Activated CD4-positive, alpha-beta T cell treated with anti-CD3 and anti-CD28 coated beads, Interleukin-10, Interleukin-2, amounts not matched to agents 100 ng/mL and 50 ng/mL, durations not matched to agents 16 hours and 8 hours (primary cell): ENCODE measurements around the gene PTGES2.

Source experiments
- DNase-seq: peaks from one replicate; pipeline ENCODE4 v3.0.0-alpha.2; 2020

PTGES2 gene

GRCh38 chr9:128127568-128127989 lies at the start of gene PTGES2:
Gene PTGES2, minus strand, starts transcription at chr9:128127729. Its CDS starts 12 bp downstream, at chr9:128127717.
- DNase-seq, result peak; percentile 87

GRCh38 chr9:128175726-128176125 lies 48.2 kb upstream of the PTGES2 start:
- DNase-seq, result no peak

GRCh38 chr9:128175102-128175563 lies 47.6 kb upstream of the PTGES2 start:
- DNase-seq, result no peak

GRCh38 chr9:128174062-128174461 lies 46.5 kb upstream of the PTGES2 start:
- DNase-seq, result no peak

GRCh38 chr9:128169925-128170324 lies 42.4 kb upstream of the PTGES2 start:
- DNase-seq, result no peak

GRCh38 chr9:128169492-128169891 lies 42.0 kb upstream of the PTGES2 start:
- DNase-seq, result no peak

GRCh38 chr9:128168731-128169308 lies 41.3 kb upstream of the PTGES2 start:
- DNase-seq, result no peak

- DNase-seq, result no peak
These were observed 39.7 kb upstream of the PTGES2 start for GRCh38 chr9:128167209-128167608.

- DNase-seq, result no peak
These were observed 38.6 kb upstream of the PTGES2 start for GRCh38 chr9:128166169-128166568.

- DNase-seq, result no peak
These were observed 36.9 kb upstream of the PTGES2 start for GRCh38 chr9:128164307-128164885.

GRCh38 chr9:128163523-128164306 lies 36.2 kb upstream of the PTGES2 start:
- DNase-seq, result no peak

GRCh38 chr9:128163027-128163515 lies 35.5 kb upstream of the PTGES2 start:
- DNase-seq, result no peak

GRCh38 chr9:128162215-128163026 lies 34.9 kb upstream of the PTGES2 start:
- DNase-seq, result no peak

GRCh38 chr9:128161215-128161902 lies 33.8 kb upstream of the PTGES2 start:
- no peak for DNase-seq

GRCh38 chr9:128160603-128160987 lies 33.1 kb upstream of the PTGES2 start:
- peak; percentile 49 for DNase-seq

GRCh38 chr9:128159784-128160602 lies 32.5 kb upstream of the PTGES2 start, which contains the start of gene BBLN:
Gene BBLN, plus strand, starts transcription at chr9:128160265. Its CDS starts 143 bp downstream, at chr9:128160408.
- peak; percentile 96 for DNase-seq

GRCh38 chr9:128159522-128159783 lies 31.9 kb upstream of the PTGES2 start:
- DNase-seq, result peak; percentile 70

GRCh38 chr9:128155736-128156500 lies 28.4 kb upstream of the PTGES2 start:
- DNase-seq, result no peak

GRCh38 chr9:128153947-128154695 lies 26.6 kb upstream of the PTGES2 start:
- DNase-seq, result no peak
